H1 (cell line): ENCODE measurements around the gene NR4A1. TPM values are rescaled to one million over a fixed set of nuclear protein-coding genes. Genes with fewer than 3 reads are reported as not detected.
A peak's percentile ranks its signal among the peaks of the same experiment; 100 is the strongest.

Source experiments
- ATF2 ChIP-seq: IDR thresholded peaks from 2 replicates; pipeline ENCODE4 v1.6.1; 2012; ENCODE audit warnings: low read length, inconsistent platforms
- BACH1 ChIP-seq: IDR thresholded peaks from 2 replicates; pipeline ENCODE4 v1.6.1; 2012; ENCODE audit warnings: low read length, improper control_type of control experiment
- CBX8 ChIP-seq: fragments of 300-800, 300-1000 bp; sonication (generic); IDR thresholded peaks from 2 replicates; pipeline ENCODE4 v1.7.1; 2016; ENCODE audit warnings: low read depth, low read length, borderline replicate concordance
- CHD1 ChIP-seq: IDR thresholded peaks from 2 replicates; pipeline ENCODE4 v1.6.1; 2012; ENCODE audit warnings: low read depth, low read length, improper control_type of control experiment
- CREB1 ChIP-seq: IDR thresholded peaks from 2 replicates; pipeline ENCODE4 v1.6.1; 2012; ENCODE audit warnings: inconsistent platforms
- EP300 ChIP-seq, 2 experiments: IDR thresholded peaks; 1 replicate in 1 of 2; 2 replicates in 1 of 2; pipeline ENCODE4 v1.6.1; 2011 to 2012; ENCODE audit warnings: low read depth in 2 of 2, low read length in 2 of 2, mild to moderate bottlenecking in 2 of 2, borderline replicate concordance in 1 of 2, inconsistent platforms in 1 of 2, moderate library complexity in 1 of 2
- MAFK ChIP-seq: IDR thresholded peaks from 2 replicates; pipeline ENCODE4 v1.6.1; 2012; ENCODE audit warnings: low read depth, mild to moderate bottlenecking, improper control_type of control experiment, low read length
- POLR2AphosphoS5 ChIP-seq: IDR thresholded peaks from 2 replicates; pipeline ENCODE4 v1.6.1; 2011; ENCODE audit warnings: low read depth, low read length
- polyA plus RNA-seq, 7 experiments: library from polyadenylated mRNA; depleted of rRNA in 3 of 7; stranded (reverse) in 5 of 7; unstranded in 2 of 7; fragments of >200 nt in 5 of 7; fragments of 200-250 nt in 2 of 7; gene quantifications; 1 replicate in 5 of 7; 2 replicates in 1 of 7; 4 replicates in 1 of 7; pipeline versions ENCODE4 v1.2.1 to v1.2.3, GENCODE V29; 2011 to 2013; ENCODE audit warnings: missing spikeins in 2 of 7, mixed read lengths in 2 of 7
- total RNA-seq: library from RNA; stranded (reverse); fragmentation: NEBNext Ultra II Directional; extraction: Animal tissue kit (Norgen Biotek cat#: 25700); gene quantifications from 2 replicates; pipeline ENCODE4 v1.2.1, GENCODE V29; 2021
- TF ChIP-seq, protein P1 (sequence below): fragments of 300-600 bp; sonication (generic); IDR thresholded peaks from 2 replicates; pipeline ENCODE4 v1.7.1; 2012; ENCODE audit warnings: low read length, moderate library complexity, mild to moderate bottlenecking, inconsistent platforms; ENCODE audit not compliant: insufficient replicate concordance

NR4A1 gene
- total and polyA plus RNA-seq, 2 of the 8 experiments (the other 6 are each of a cell fraction or from before 2014, with no cell fraction given), result 18.7 to 23.3 TPM

DNA sequence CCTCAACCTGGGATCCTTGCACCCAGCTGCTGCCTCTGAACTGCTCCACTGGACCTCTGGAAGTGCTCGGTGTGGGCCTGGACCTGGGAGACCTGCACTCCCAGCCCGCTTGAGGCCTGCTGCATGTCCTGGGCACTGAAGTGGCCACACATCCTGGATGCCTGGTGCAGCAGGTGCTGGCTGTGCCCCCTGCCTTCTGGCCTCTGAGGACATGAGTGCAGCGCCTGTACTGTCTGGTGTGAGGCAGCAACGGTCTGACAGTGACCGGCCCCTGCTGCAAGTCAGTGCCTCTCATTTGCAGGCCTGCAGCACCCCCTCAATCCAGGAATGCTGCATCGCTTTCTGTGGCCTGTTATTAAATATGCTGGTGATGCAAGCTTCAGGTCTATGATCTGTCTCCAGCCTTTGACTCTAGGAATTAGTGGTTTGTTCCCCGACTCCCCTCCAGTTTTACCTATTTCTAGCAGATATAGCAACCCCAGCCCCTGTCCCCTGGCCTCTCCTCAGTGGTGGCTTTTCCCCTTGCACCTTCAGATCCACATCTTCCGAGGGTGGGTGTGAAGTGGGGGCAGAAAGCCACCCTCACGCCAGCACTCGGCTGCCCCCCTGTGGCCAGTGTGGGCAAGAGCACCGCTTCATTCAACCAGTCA is 31.9 kb downstream of the NR4A1 start (continued):
- no peak for TF ChIP-seq ATF2
- no peak for TF ChIP-seq POLR2AphosphoS5
- TF ChIP-seq EP300 (IDR thresholded peaks at IDR 0.05; ENCODE audit: borderline replicate concordance in 1 of 2, low read depth in 2 of 2, low read length in 2 of 2), result no peak
- no peak for TF ChIP-seq CREB1
- TF ChIP-seq BACH1, result peak; percentile 44; the same call in 1 of the 2 replicates
- TF ChIP-seq, protein P1, sequence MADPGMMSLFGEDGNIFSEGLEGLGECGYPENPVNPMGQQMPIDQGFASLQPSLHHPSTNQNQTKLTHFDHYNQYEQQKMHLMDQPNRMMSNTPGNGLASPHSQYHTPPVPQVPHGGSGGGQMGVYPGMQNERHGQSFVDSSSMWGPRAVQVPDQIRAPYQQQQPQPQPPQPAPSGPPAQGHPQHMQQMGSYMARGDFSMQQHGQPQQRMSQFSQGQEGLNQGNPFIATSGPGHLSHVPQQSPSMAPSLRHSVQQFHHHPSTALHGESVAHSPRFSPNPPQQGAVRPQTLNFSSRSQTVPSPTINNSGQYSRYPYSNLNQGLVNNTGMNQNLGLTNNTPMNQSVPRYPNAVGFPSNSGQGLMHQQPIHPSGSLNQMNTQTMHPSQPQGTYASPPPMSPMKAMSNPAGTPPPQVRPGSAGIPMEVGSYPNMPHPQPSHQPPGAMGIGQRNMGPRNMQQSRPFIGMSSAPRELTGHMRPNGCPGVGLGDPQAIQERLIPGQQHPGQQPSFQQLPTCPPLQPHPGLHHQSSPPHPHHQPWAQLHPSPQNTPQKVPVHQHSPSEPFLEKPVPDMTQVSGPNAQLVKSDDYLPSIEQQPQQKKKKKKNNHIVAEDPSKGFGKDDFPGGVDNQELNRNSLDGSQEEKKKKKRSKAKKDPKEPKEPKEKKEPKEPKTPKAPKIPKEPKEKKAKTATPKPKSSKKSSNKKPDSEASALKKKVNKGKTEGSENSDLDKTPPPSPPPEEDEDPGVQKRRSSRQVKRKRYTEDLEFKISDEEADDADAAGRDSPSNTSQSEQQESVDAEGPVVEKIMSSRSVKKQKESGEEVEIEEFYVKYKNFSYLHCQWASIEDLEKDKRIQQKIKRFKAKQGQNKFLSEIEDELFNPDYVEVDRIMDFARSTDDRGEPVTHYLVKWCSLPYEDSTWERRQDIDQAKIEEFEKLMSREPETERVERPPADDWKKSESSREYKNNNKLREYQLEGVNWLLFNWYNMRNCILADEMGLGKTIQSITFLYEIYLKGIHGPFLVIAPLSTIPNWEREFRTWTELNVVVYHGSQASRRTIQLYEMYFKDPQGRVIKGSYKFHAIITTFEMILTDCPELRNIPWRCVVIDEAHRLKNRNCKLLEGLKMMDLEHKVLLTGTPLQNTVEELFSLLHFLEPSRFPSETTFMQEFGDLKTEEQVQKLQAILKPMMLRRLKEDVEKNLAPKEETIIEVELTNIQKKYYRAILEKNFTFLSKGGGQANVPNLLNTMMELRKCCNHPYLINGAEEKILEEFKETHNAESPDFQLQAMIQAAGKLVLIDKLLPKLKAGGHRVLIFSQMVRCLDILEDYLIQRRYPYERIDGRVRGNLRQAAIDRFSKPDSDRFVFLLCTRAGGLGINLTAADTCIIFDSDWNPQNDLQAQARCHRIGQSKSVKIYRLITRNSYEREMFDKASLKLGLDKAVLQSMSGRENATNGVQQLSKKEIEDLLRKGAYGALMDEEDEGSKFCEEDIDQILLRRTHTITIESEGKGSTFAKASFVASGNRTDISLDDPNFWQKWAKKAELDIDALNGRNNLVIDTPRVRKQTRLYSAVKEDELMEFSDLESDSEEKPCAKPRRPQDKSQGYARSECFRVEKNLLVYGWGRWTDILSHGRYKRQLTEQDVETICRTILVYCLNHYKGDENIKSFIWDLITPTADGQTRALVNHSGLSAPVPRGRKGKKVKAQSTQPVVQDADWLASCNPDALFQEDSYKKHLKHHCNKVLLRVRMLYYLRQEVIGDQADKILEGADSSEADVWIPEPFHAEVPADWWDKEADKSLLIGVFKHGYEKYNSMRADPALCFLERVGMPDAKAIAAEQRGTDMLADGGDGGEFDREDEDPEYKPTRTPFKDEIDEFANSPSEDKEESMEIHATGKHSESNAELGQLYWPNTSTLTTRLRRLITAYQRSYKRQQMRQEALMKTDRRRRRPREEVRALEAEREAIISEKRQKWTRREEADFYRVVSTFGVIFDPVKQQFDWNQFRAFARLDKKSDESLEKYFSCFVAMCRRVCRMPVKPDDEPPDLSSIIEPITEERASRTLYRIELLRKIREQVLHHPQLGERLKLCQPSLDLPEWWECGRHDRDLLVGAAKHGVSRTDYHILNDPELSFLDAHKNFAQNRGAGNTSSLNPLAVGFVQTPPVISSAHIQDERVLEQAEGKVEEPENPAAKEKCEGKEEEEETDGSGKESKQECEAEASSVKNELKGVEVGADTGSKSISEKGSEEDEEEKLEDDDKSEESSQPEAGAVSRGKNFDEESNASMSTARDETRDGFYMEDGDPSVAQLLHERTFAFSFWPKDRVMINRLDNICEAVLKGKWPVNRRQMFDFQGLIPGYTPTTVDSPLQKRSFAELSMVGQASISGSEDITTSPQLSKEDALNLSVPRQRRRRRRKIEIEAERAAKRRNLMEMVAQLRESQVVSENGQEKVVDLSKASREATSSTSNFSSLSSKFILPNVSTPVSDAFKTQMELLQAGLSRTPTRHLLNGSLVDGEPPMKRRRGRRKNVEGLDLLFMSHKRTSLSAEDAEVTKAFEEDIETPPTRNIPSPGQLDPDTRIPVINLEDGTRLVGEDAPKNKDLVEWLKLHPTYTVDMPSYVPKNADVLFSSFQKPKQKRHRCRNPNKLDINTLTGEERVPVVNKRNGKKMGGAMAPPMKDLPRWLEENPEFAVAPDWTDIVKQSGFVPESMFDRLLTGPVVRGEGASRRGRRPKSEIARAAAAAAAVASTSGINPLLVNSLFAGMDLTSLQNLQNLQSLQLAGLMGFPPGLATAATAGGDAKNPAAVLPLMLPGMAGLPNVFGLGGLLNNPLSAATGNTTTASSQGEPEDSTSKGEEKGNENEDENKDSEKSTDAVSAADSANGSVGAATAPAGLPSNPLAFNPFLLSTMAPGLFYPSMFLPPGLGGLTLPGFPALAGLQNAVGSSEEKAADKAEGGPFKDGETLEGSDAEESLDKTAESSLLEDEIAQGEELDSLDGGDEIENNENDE, result no peak
- TF ChIP-seq MAFK, result no peak
- TF ChIP-seq CHD1, result no peak
- TF ChIP-seq CBX8, result no peak
